ENCODE data around the gene GJC1.
A peak's percentile ranks its signal among the peaks of the same experiment; 100 is the strongest.
"Not testable (repeated sequence)": the region's sequence is repeated elsewhere in the genome, so short reads cannot be mapped to it uniquely, and the experiment has no call there.

The GJC1 gene

DNA sequence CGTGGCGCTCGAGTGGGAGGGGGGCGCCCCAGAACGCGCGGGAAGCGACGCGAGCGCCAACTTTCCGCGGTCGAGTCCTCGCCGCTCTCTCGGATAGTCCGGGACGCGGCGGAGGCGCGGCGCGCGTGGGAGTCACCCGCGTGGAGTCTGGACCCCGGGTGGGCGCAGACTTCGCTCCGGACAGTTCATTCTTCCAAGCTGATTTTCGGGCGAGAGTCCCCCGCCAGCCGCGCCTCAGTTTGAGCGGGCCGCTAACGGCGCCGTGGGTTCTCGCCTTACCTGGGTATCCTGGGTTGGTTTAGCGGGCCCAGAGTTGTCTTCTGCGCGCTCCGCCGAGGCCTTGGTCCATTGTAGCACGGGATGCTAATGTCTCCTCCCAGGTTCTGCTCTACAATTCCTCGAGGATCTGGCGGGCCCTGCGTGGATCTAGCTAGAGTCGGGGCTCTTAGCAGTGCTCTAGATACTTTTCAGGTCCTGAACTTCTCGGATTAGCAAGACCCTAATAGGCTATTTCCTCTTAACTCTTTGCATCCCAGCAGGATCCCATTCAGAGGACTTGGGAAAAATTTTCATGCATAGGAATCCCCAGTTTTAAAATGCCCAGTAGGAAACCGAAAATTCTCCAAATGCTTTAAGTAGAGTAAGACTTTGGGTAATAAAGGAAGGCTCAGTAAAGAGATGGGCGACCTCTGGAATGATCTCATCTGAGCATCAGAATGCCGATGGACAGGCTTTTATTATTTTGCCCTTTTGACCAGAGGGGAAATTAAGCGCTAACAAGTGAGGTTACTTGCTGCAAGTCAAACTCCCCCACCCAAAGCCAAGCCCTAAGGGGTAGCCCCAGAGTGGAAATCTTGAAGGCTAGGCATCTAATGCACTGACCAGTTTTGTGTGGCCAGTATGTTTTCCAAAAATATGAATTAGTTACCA is 537 bp upstream of the GJC1 start:
- Histone ChIP-seq H3K9ac (ENCODE audit: insufficient read length, low read depth) (peak overlapping the region; percentile 91), H3K4me1 (ENCODE audit: insufficient read depth, insufficient read length) (peaks cover 13% of the 10 kb centered on the region), H3K27me3 (ENCODE audit: insufficient read depth, insufficient read length) (no peaks in the 10 kb centered on the region), H3K36me3 (ENCODE audit: insufficient read depth, insufficient read length, low read length) (no peaks in the 10 kb centered on the region), H3K4me3 (ENCODE audit: insufficient read length, low read depth) (peak overlapping the region; percentile 84), H3K9me3 (ENCODE audit: insufficient read depth, low read length) (no peaks in the 10 kb centered on the region)
- TF ChIP-seq SUZ12 (IDR thresholded peaks at IDR 0.05; ENCODE audit: extremely low read depth, insufficient read depth, insufficient read length) (no peak), YY1 (IDR thresholded peaks at IDR 0.05; ENCODE audit: insufficient read depth, insufficient read length) (no peak), ZNF274 (IDR thresholded peaks at IDR 0.05; ENCODE audit: low read depth, low read length) (no peak)
- peak; percentile 84 for DNase-seq (ENCODE audit: low read depth, low spot score)

DNA sequence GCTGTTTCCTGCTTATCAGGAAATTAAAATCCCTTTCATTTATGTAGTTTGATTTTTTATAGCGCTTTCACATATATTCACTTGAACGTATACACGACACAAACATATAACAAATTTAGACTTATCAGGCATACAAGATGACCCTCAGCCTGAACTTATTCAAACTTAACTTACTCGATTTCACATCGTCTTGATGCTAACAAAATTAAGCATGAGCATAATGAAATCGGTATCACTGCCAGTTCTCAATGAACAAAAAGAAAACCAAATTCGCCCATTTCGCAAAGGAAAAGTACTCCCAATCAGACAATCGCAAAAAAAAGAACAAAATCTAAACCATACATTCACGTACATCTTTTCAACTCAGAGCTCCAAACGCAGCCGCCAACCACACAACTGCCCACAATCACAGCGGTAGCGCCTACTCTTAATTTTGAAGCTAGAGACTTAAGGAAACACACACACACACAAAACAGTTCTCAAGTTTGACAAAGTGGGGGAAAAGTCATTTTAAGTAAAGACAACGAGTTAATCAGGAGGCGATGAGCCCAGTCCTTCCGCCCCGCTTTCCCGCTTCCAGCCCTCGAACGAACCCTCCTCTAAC is 1.1 kb downstream of the GJC1 start:
- H3K36me3 ChIP-seq (ENCODE audit: insufficient read depth, insufficient read length, low read length): peaks cover 3% of the 10 kb centered on the region
- TF ChIP-seq YY1 (IDR thresholded peaks at IDR 0.05; ENCODE audit: insufficient read depth, insufficient read length) (no peak), ZNF274 (IDR thresholded peaks at IDR 0.05; ENCODE audit: low read depth, low read length) (no peak), SUZ12 (IDR thresholded peaks at IDR 0.05; ENCODE audit: extremely low read depth, insufficient read depth, insufficient read length) (no peak)
- H3K4me1 ChIP-seq (ENCODE audit: insufficient read depth, insufficient read length): peaks cover 13% of the 10 kb centered on the region
- DNase-seq (ENCODE audit: low read depth, low spot score): no peak
- H3K9me3 ChIP-seq (ENCODE audit: insufficient read depth, low read length): no peaks in the 10 kb centered on the region
- H3K27me3 ChIP-seq (ENCODE audit: insufficient read depth, insufficient read length): no peaks in the 10 kb centered on the region
- H3K9ac ChIP-seq (ENCODE audit: insufficient read length, low read depth): peak overlapping the region; percentile 93
- H3K4me3 ChIP-seq (ENCODE audit: insufficient read length, low read depth): peak overlapping the region; percentile 84

DNA sequence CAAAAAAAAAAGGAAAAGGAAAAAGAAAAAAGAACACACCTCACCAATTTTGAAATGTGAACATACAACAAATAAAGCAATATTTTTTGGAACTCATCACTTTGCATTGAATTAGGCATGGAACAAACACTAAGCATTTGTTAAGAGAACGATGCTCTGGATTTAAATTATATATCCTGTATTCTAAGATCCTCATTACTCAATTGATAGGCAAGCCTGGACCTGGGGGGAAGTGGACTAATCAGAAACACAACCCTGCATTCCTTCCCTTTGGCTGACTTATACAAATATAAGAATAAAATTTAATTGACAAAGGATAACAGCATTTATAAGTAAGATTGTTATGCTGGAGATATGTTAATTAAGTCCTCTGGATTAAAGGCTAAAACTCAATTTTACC is 2.2 kb downstream of the GJC1 start:
- TF ChIP-seq SUZ12 (IDR thresholded peaks at IDR 0.05; ENCODE audit: extremely low read depth, insufficient read depth, insufficient read length) (no peak), YY1 (IDR thresholded peaks at IDR 0.05; ENCODE audit: insufficient read depth, insufficient read length) (no peak), ZNF274 (IDR thresholded peaks at IDR 0.05; ENCODE audit: low read depth, low read length) (no peak)
- H3K4me1 ChIP-seq (ENCODE audit: insufficient read depth, insufficient read length): peaks cover 12% of the 10 kb centered on the region

DNA sequence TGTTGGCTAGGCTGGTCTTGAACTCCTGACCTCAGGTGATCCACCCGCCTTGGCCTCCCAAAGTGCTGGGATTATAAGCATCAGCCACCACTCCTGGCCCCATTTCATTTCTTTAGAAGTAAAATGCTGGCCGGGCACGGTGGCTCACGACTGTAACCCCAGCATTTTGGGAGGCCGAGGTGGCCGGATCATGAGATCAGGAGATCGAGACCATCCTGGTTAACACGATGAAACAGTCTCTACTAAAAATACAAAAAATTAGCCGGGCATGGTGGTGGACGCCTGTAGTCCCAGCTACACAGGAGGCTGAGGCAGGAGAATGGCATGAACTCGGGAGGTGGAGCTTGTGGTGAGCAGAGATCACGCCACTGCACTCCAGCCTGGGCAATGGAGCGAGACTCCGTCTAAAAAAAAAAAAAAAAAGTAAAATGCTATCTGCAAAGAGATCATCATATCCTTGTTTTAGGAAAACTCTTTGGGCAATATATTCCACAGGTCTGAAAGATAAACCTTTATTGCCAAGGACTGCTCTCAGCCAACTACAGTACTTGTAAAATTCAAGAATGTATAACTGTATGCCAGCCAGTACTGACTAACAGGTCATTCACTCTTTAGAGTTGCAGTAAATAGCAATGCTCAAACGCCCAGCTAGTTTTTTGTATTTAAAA is 3.8 kb downstream of the GJC1 start:
- Histone ChIP-seq H3K9ac (ENCODE audit: insufficient read length, low read depth) (no peak overlapping the region), H3K27me3 (ENCODE audit: insufficient read depth, insufficient read length) (no peaks in the 10 kb centered on the region), H3K4me1 (ENCODE audit: insufficient read depth, insufficient read length) (peaks cover 5% of the 10 kb centered on the region), H3K9me3 (ENCODE audit: insufficient read depth, low read length) (no peaks in the 10 kb centered on the region), H3K36me3 (ENCODE audit: insufficient read depth, insufficient read length, low read length) (peaks cover 6% of the 10 kb centered on the region), H3K4me3 (ENCODE audit: insufficient read length, low read depth) (no peak overlapping the region)
- no peak for DNase-seq (ENCODE audit: low read depth, low spot score)
- no peak for TF ChIP-seq YY1 (IDR thresholded peaks at IDR 0.05; ENCODE audit: insufficient read depth, insufficient read length)
- TF ChIP-seq SUZ12 (IDR thresholded peaks at IDR 0.05; ENCODE audit: extremely low read depth, insufficient read depth, insufficient read length): no peak
- TF ChIP-seq ZNF274 (IDR thresholded peaks at IDR 0.05; ENCODE audit: low read depth, low read length): no peak

More for the DNA sequence above, 2.2 kb downstream of the GJC1 start:
- Histone ChIP-seq H3K4me3 (ENCODE audit: insufficient read length, low read depth) (no peak overlapping the region), H3K9me3 (ENCODE audit: insufficient read depth, low read length) (no peaks in the 10 kb centered on the region), H3K36me3 (ENCODE audit: insufficient read depth, insufficient read length, low read length) (peaks cover 6% of the 10 kb centered on the region), H3K27me3 (ENCODE audit: insufficient read depth, insufficient read length) (no peaks in the 10 kb centered on the region), H3K9ac (ENCODE audit: insufficient read length, low read depth) (no peak overlapping the region)
- DNase-seq (ENCODE audit: low read depth, low spot score): no peak

DNA sequence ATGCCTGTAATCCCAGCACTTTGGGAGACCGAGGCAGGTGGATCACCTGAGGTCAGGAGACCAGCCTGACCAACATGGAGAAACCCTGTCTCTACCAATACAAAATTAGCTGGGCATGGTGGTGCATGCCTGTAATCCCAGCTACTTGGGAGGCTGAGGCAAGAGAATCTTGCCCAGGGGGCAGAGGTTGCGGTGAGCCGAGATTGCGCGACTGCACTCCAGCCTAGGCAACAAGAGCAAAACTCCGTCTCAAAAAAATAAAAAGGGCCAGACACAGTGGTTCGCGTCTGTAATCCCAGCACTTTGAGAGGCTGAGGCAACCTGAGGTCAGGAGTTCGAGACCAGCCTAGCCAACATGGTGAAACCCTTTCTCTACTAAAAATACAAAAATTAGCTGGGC is 4.9 kb downstream of the GJC1 start:
- H3K4me1 ChIP-seq (ENCODE audit: insufficient read depth, insufficient read length); H3K36me3 ChIP-seq (ENCODE audit: insufficient read depth, insufficient read length, low read length); H3K4me3 ChIP-seq (ENCODE audit: insufficient read length, low read depth); DNase-seq (ENCODE audit: low read depth, low spot score); H3K9ac ChIP-seq (ENCODE audit: insufficient read length, low read depth); H3K9me3 ChIP-seq (ENCODE audit: insufficient read depth, low read length); H3K27me3 ChIP-seq (ENCODE audit: insufficient read depth, insufficient read length): not testable (repeated sequence)

DNA sequence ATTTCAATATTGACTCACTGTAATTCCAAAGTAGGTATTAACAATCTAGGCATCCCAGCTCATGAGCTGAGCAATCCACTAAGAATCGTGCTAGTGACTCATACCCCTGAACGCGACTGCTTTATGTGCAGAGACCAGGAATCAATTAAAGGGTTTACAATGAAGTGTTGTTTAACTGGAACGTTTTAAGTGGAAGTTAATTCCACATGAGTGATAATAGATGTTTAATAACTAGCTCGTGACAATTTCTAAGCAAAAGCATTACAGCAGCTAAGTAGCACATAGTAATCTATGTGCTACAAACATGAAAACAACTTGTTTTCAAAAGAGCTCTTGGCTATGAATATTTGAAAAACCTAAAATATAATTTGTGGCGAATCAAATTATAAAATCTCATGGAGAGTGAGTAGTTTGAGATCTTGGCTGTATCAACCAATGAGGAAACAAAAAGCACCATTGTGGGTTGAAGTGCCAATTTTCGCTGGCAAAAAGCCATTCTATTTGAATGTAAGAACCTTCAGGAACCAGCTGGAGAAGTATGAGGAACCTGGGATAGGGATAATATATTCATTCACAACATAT is 9.4 kb downstream of the GJC1 start:
- Histone ChIP-seq H3K4me3 (ENCODE audit: insufficient read length, low read depth) (no peak overlapping the region), H3K36me3 (ENCODE audit: insufficient read depth, insufficient read length, low read length) (peaks cover 14% of the 10 kb centered on the region), H3K9me3 (ENCODE audit: insufficient read depth, low read length) (no peaks in the 10 kb centered on the region), H3K27me3 (ENCODE audit: insufficient read depth, insufficient read length) (no peaks in the 10 kb centered on the region), H3K4me1 (ENCODE audit: insufficient read depth, insufficient read length) (peaks cover 3% of the 10 kb centered on the region), H3K9ac (ENCODE audit: insufficient read length, low read depth) (no peak overlapping the region)
- no peak for DNase-seq (ENCODE audit: low read depth, low spot score)
- no peak for TF ChIP-seq YY1 (IDR thresholded peaks at IDR 0.05; ENCODE audit: insufficient read depth, insufficient read length)
- no peak for TF ChIP-seq ZNF274 (IDR thresholded peaks at IDR 0.05; ENCODE audit: low read depth, low read length)
- no peak for TF ChIP-seq SUZ12 (IDR thresholded peaks at IDR 0.05; ENCODE audit: extremely low read depth, insufficient read depth, insufficient read length)

DNA sequence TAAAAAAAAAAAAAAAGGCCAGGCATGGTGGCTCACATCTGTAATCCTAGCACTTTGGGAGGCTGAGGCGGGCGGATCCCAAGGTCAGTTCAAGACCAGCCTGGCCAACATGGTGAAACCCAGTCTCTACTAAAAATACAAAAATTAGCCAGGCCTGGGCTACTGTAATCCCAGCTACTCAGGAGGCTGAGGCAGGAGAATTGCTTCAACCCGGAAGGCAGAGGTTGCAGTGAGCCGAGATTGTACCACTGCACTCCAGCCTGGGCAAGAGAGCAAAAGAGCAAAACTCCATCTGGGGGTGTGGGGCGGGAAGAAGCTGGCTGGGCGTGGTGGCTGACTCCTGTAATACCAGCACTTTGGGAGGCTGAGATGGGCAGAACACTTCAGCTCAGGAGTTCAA is 11.6 kb downstream of the GJC1 start:
- H3K27me3 ChIP-seq (ENCODE audit: insufficient read depth, insufficient read length); H3K36me3 ChIP-seq (ENCODE audit: insufficient read depth, insufficient read length, low read length); H3K4me1 ChIP-seq (ENCODE audit: insufficient read depth, insufficient read length); H3K9ac ChIP-seq (ENCODE audit: insufficient read length, low read depth); H3K9me3 ChIP-seq (ENCODE audit: insufficient read depth, low read length); H3K4me3 ChIP-seq (ENCODE audit: insufficient read length, low read depth); DNase-seq (ENCODE audit: low read depth, low spot score): not testable (repeated sequence)
